GM12878 (cell line): ENCODE data around the gene ERCC4.

Source experiments
- PBX3 ChIP-seq: IDR thresholded peaks from 2 replicates; pipeline ENCODE4 v1.6.1; 2011; ENCODE audit warnings: mild to moderate bottlenecking, low read depth, low read length, moderate library complexity; ENCODE audit not compliant: insufficient replicate concordance
- ZZZ3 ChIP-seq: IDR thresholded peaks from 2 replicates; pipeline ENCODE4 v1.6.1; 2011; ENCODE audit warnings: low read depth; ENCODE audit not compliant: control insufficient read depth, insufficient read length
- TF ChIP-seq, protein P1 (sequence below): IDR thresholded peaks from 2 replicates; pipeline ENCODE4 v1.6.1; 2011; ENCODE audit warnings: low read depth, mild to moderate bottlenecking, low read length, moderate library complexity, borderline replicate concordance; ENCODE audit errors: extremely low read depth
- TF ChIP-seq, protein P2 (sequence below), 3 experiments: IDR thresholded peaks in 2 of 3; conservative IDR thresholded peaks in 1 of 3; 2 replicates each; pipeline ENCODE4 v1.5.1; 2011; ENCODE audit warnings: low read depth in 3 of 3, low read length in 3 of 3, mild to moderate bottlenecking in 3 of 3, control low read depth in 2 of 3, moderate library complexity in 2 of 3, inconsistent platforms in 1 of 3, mixed read lengths in 1 of 3; ENCODE audit not compliant: control insufficient read depth in 2 of 3, insufficient read depth in 1 of 3; ENCODE audit errors: extremely low read depth in 1 of 3

- TF ChIP-seq, protein P1, sequence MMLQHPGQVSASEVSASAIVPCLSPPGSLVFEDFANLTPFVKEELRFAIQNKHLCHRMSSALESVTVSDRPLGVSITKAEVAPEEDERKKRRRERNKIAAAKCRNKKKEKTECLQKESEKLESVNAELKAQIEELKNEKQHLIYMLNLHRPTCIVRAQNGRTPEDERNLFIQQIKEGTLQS = no peak
- TF ChIP-seq ZZZ3 (no peak), PBX3 (no peak)
- TF ChIP-seq, protein P2, sequence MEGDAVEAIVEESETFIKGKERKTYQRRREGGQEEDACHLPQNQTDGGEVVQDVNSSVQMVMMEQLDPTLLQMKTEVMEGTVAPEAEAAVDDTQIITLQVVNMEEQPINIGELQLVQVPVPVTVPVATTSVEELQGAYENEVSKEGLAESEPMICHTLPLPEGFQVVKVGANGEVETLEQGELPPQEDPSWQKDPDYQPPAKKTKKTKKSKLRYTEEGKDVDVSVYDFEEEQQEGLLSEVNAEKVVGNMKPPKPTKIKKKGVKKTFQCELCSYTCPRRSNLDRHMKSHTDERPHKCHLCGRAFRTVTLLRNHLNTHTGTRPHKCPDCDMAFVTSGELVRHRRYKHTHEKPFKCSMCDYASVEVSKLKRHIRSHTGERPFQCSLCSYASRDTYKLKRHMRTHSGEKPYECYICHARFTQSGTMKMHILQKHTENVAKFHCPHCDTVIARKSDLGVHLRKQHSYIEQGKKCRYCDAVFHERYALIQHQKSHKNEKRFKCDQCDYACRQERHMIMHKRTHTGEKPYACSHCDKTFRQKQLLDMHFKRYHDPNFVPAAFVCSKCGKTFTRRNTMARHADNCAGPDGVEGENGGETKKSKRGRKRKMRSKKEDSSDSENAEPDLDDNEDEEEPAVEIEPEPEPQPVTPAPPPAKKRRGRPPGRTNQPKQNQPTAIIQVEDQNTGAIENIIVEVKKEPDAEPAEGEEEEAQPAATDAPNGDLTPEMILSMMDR (IDR thresholded peaks at IDR 0.05 in 2 of 3, conservative IDR thresholded peaks at IDR 0.05 in 1 of 3; ENCODE audit: control insufficient read depth in 2 of 3, extremely low read depth in 1 of 3, insufficient read depth in 1 of 3, low read depth in 3 of 3, low read length in 3 of 3) = no peak
Observed at GRCh38 chr16:13909872-13910303, 10.1 kb upstream of the ERCC4 start.
